CD4-positive, alpha-beta T cell (primary cell): ENCODE results near the gene ZNF865. TPM values are rescaled to one million over a fixed set of nuclear protein-coding genes. Genes with fewer than 3 reads are reported as not detected.

ENCODE experiments used
- ATAC-seq: fragments of 200-7000 bp; cut with Tn5 transposase; one replicate; pipeline ENCODE4 v1.10.0; 2022; ENCODE audit warnings: mild to moderate bottlenecking; ENCODE audit not compliant: poor library complexity
- CTCF ChIA-PET: fragments of 350-600 bp; sonication (Branson Sonifier 250); formaldehyde crosslinking; loops from one replicate; lab custom pipeline; 2021; ENCODE audit warnings: antibody characterized with exemption, inconsistent platforms; lab: Charles Lee
- POLR2A ChIA-PET: fragments of 350-600 bp; sonication (Branson Sonifier 250); formaldehyde crosslinking; loops from one replicate; lab custom pipeline; 2021; ENCODE audit warnings: antibody characterized with exemption, inconsistent platforms; lab: Charles Lee
- DNase-seq, 14 experiments: peaks; one replicate each; pipeline ENCODE4 v3.0.0-alpha.2; 2013 to 2020; ENCODE audit warnings: mixed read lengths in 2 of 14
- H3K27ac ChIP-seq, 2 donors: one replicate each; pipeline versions ENCODE4 v1.5.1 to v1.7.0; 2013; ENCODE audit warnings: low read length in 2 of 2, low read depth in 1 of 2, mild to moderate bottlenecking in 1 of 2
- H3K27me3 ChIP-seq, 2 experiments: 1 replicate in 1 of 2; 2 replicates in 1 of 2; pipeline versions ENCODE4 v1.6.1 to v1.7.0; 2013; ENCODE audit warnings: low read length in 2 of 2, control low read depth in 1 of 2, mild to moderate bottlenecking in 1 of 2, moderate library complexity in 1 of 2; ENCODE audit not compliant: insufficient read depth in 2 of 2, control insufficient read depth in 1 of 2
- H3K36me3 ChIP-seq: one replicate; pipeline ENCODE4 v1.6.1; 2013; ENCODE audit warnings: low read length, control low read depth; ENCODE audit not compliant: insufficient read depth
- H3K4me1 ChIP-seq: one replicate; pipeline ENCODE4 v1.6.1; 2013; ENCODE audit warnings: low read length, control low read depth; ENCODE audit not compliant: insufficient read depth
- H3K4me3 ChIP-seq: one replicate; pipeline ENCODE4 v1.5.1; 2013; ENCODE audit warnings: mild to moderate bottlenecking, low read length, moderate library complexity
- H3K9me3 ChIP-seq, 2 experiments: 1 replicate in 1 of 2; 2 replicates in 1 of 2; pipeline versions ENCODE4 v1.6.1 to v1.7.0; 2013; ENCODE audit warnings: low read length in 2 of 2, mild to moderate bottlenecking in 2 of 2, control low read depth in 1 of 2, moderate library complexity in 1 of 2; ENCODE audit not compliant: control insufficient read depth in 1 of 2, insufficient read depth in 1 of 2
- H3K27ac Mint-ChIP-seq: one replicate; pipeline ENCODE4 v1.8.0; 2020; ENCODE audit warnings: mixed read lengths
- H3K27me3 Mint-ChIP-seq: one replicate; pipeline ENCODE4 v1.8.0; 2021; ENCODE audit warnings: mixed read lengths
- H3K36me3 Mint-ChIP-seq: one replicate; pipeline ENCODE4 v1.8.0; 2021; ENCODE audit warnings: low read depth, mixed read lengths
- H3K4me1 Mint-ChIP-seq: one replicate; pipeline ENCODE4 v1.8.0; 2021; ENCODE audit warnings: low read depth, mixed read lengths
- H3K4me3 Mint-ChIP-seq: one replicate; pipeline ENCODE4 v1.8.0; 2020; ENCODE audit warnings: mild to moderate bottlenecking, mixed read lengths
- H3K9me3 Mint-ChIP-seq: one replicate; pipeline ENCODE4 v1.8.0; 2020; ENCODE audit warnings: mixed read lengths
- intact Hi-C, 2 experiments: fragments of 100-400 bp; cut with DNase I in 1 of 2; cut with micrococcal nuclease in 1 of 2; formaldehyde crosslinking; loops; one replicate each; pipeline versions ENCODE4 v1.15.1 to v1.9.0; 2023 to 2025; cut with DNase I, micrococcal nuclease
- total RNA-seq, 174 experiments: library from RNA in 2 of 174; stranded (reverse) in 2 of 174; gene quantifications; one replicate each; pipeline ENCODE4 v1.2.3 and lab custom pipeline; 2021 to 2026
- TF ChIP-seq, protein P1 (sequence below): fragments of 200-600 bp; IDR thresholded peaks from one replicate; pipeline ENCODE4 v1.8.0; 2022; ENCODE audit warnings: antibody characterized with exemption, mild to moderate bottlenecking

The ZNF865 gene
- total RNA-seq, 2 experiments from 2014 or later = 12.0 to 12.9 TPM

DNA sequence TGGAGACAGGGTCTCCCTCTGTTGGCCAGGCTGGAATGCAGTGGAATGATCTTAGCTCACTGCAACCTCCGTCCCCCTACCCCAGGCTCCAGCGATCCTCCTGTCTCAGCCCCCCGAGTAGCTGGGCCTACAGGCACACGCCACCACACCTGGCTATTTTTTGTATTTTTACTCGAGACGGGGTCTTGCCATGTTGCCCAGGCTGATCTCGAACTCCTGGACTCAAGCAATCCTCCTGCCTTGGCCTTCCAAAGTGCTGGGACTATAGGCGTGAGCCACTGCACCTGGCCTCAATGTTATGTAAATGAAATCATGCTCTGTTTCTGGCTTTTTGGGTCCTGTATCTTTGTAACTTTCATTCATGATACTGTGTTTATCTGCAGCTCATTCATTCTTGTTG lies 16.7 kb upstream of the ZNF865 start:
- no peaks in the 10 kb centered on the region for H3K9me3 Mint-ChIP-seq
- H3K27ac ChIP-seq = no peak overlapping the region
- H3K27ac Mint-ChIP-seq = no peak overlapping the region
- peaks cover 6% of the 10 kb centered on the region for H3K36me3 Mint-ChIP-seq
- no peak overlapping the region for H3K4me3 ChIP-seq
- no peak for DNase-seq
- H3K4me1 Mint-ChIP-seq = peaks cover 39% of the 10 kb centered on the region
- H3K4me3 Mint-ChIP-seq = no peak overlapping the region
- peaks cover 10% of the 10 kb centered on the region for H3K36me3 ChIP-seq
- H3K4me1 ChIP-seq = peaks cover 29% of the 10 kb centered on the region
- H3K27me3 ChIP-seq = no peaks in the 10 kb centered on the region
- TF ChIP-seq, protein P1, sequence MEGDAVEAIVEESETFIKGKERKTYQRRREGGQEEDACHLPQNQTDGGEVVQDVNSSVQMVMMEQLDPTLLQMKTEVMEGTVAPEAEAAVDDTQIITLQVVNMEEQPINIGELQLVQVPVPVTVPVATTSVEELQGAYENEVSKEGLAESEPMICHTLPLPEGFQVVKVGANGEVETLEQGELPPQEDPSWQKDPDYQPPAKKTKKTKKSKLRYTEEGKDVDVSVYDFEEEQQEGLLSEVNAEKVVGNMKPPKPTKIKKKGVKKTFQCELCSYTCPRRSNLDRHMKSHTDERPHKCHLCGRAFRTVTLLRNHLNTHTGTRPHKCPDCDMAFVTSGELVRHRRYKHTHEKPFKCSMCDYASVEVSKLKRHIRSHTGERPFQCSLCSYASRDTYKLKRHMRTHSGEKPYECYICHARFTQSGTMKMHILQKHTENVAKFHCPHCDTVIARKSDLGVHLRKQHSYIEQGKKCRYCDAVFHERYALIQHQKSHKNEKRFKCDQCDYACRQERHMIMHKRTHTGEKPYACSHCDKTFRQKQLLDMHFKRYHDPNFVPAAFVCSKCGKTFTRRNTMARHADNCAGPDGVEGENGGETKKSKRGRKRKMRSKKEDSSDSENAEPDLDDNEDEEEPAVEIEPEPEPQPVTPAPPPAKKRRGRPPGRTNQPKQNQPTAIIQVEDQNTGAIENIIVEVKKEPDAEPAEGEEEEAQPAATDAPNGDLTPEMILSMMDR = no peak
- ATAC-seq = no peak
- no peaks in the 10 kb centered on the region for H3K27me3 Mint-ChIP-seq
- CTCF ChIA-PET = interaction anchor here (0.6 to 3.1 kb wide), 2 partner anchors 17 to 26 kb away, joined by 4 to 12 read pairs; partner anchors contain the start of gene ZNF865
- no peaks in the 10 kb centered on the region for H3K9me3 ChIP-seq
- intact Hi-C loops = loop anchor here in 1 of 2 experiments (5.0 kb wide), 1 partner anchor 71 kb away; no protein-coding TSS in a partner anchor
- POLR2A ChIA-PET = interaction anchor here (0.6 to 1.5 kb wide), 2 partner anchors 51 to 91 kb away, joined by 3 to 4 read pairs; partner anchors contain the start of gene ZNF580

GRCh38 chr19:55590109-55590508 lies 15.3 kb upstream of the ZNF865 start:
- H3K27ac ChIP-seq = no peak overlapping the region
- DNase-seq (no peak), ATAC-seq (no peak)
- H3K4me1 ChIP-seq = peaks cover 29% of the 10 kb centered on the region
- H3K36me3 Mint-ChIP-seq = peaks cover 10% of the 10 kb centered on the region
- H3K4me3 Mint-ChIP-seq = no peak overlapping the region
- TF ChIP-seq, protein P1 = no peak
- peaks cover 38% of the 10 kb centered on the region for H3K4me1 Mint-ChIP-seq
- no peaks in the 10 kb centered on the region for H3K27me3 Mint-ChIP-seq
- H3K27me3 ChIP-seq = no peaks in the 10 kb centered on the region
- no peaks in the 10 kb centered on the region for H3K9me3 Mint-ChIP-seq
- no peak overlapping the region for H3K27ac Mint-ChIP-seq
- peaks cover 14% of the 10 kb centered on the region for H3K36me3 ChIP-seq
- no peak overlapping the region for H3K4me3 ChIP-seq
- ChIA-PET POLR2A (no interaction called here), CTCF (no interaction called here)
- intact Hi-C loops = no loop called here
- no peaks in the 10 kb centered on the region for H3K9me3 ChIP-seq

DNA sequence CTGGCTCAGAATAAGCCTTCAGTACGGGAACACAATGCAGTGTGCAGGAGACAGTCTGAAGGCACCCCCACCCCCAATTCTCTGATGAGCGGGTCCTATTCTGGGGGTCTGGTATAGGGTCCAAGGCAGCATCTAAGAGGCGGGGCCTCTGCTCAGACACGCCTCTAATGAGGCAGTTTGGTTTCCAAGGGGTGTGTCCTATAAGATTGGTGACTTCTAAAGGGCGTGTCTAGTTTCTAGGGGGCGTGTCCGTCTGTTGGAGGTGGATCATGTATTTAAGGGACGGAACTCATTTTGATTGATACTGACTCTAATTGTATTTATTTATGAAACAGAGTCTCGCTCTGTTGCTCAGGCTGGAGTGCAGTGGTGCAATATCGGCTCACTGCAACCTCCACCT lies 14.8 kb upstream of the ZNF865 start:
- Mint-ChIP-seq H3K36me3 (peaks cover 16% of the 10 kb centered on the region), H3K27me3 (no peaks in the 10 kb centered on the region), H3K27ac (no peak overlapping the region), H3K4me3 (no peak overlapping the region), H3K9me3 (no peaks in the 10 kb centered on the region), H3K4me1 (peaks cover 33% of the 10 kb centered on the region)
- Histone ChIP-seq H3K27ac (no peak overlapping the region), H3K27me3 (no peaks in the 10 kb centered on the region), H3K4me3 (no peak overlapping the region), H3K36me3 (peaks cover 19% of the 10 kb centered on the region), H3K4me1 (peaks cover 28% of the 10 kb centered on the region), H3K9me3 (no peaks in the 10 kb centered on the region)
- no peak for ATAC-seq
- intact Hi-C loops = no loop called here
- TF ChIP-seq, protein P1 = no peak
- CTCF ChIA-PET = no interaction called here
- POLR2A ChIA-PET = no interaction called here
- no peak for DNase-seq
